ENCODE data around the gene RBM44.

GRCh38 chr2:237885931-237886684 lies 87.5 kb downstream of the RBM44 start:
- TF ChIP-seq CTCF (IDR thresholded peaks at IDR 0.05; ENCODE audit: low read length) (no peak), EZH2 (optimal IDR thresholded peaks at IDR 0.05; ENCODE audit: low read depth, low read length) (no peak)

Data from MM.1S (cell line).